Measurements from ENCODE around the gene FPR1. TPM values are rescaled to one million over a fixed set of nuclear protein-coding genes. Genes with fewer than 3 reads are reported as not detected.
A peak's percentile ranks its signal among the peaks of the same experiment; 100 is the strongest.

Gene FPR1
- total RNA-seq (not detected), polyA plus RNA-seq (under 1 TPM in 1 of 2 donors, not detected in 1; 0.30 TPM)

- no peaks in the 10 kb centered on the region for H3K4me1 ChIP-seq (ENCODE audit: insufficient read depth, low read length)
- POLR2A ChIA-PET (ENCODE audit: partially characterized antibody): no interaction called here
- H3K27me3 ChIP-seq (ENCODE audit: insufficient read depth, low read length): no peaks in the 10 kb centered on the region
- CTCF ChIA-PET (ENCODE audit: partially characterized antibody): no interaction called here
- Mint-ChIP-seq H3K4me3 (no peak within 1 kb of the TSS), H3K27ac (no peak within 1 kb of the TSS), H3K4me1 (no peaks in the 10 kb centered on the region), H3K36me3 (no peaks in the 10 kb centered on the region), H3K27me3 (peaks cover 3 to 6% of the 10 kb centered on the region in 2 donors), H3K9me3 (peaks cover 0 to 12% (median 6%) of the 10 kb centered on the region in 8 donors)
- H3K9me3 ChIP-seq (ENCODE audit: control insufficient read depth in 1 of 2, low read length in 2 of 2): no peaks in the 10 kb centered on the region
- intact Hi-C loops (cut with micrococcal nuclease): no loop called here
- H3K4me3 ChIP-seq (ENCODE audit: low read length in 2 of 2): no peak within 1 kb of the TSS
- DNase-seq: no peak
- H3K27ac ChIP-seq (ENCODE audit: low read depth, low read length): no peak within 1 kb of the TSS
- no peaks in the 10 kb centered on the region for H3K36me3 ChIP-seq (ENCODE audit: insufficient read depth, low read length)
Measured at GRCh38 chr19:51751655-51752054, at the start of gene FPR1. FPR1 (minus strand) TSS chr19:51751878; CDS start chr19:51746994, 4,884 bp downstream.

GRCh38 chr19:51800473-51801244, 49.0 kb upstream of the FPR1 start:
- H3K27ac Mint-ChIP-seq: peak overlapping the region in 1 of 7 donors; percentile 3

GRCh38 chr19:51799774-51800472, 48.2 kb upstream of the FPR1 start:
- Mint-ChIP-seq H3K4me1 (no peaks in the 10 kb centered on the region), H3K4me3 (no peak overlapping the region), H3K27ac (peak overlapping the region in 1 of 7 donors; percentile 3), H3K27me3 (peaks cover 3 to 5% of the 10 kb centered on the region in 2 donors), H3K9me3 (peaks cover 2 to 25% (median 17%) of the 10 kb centered on the region in 8 donors), H3K36me3 (peaks cover 0 to 4% of the 10 kb centered on the region in 2 donors)
- no peak overlapping the region for H3K4me3 ChIP-seq (ENCODE audit: low read length in 2 of 2)
- ChIA-PET CTCF (ENCODE audit: partially characterized antibody) (no interaction called here), POLR2A (ENCODE audit: partially characterized antibody) (no interaction called here)
- no peak for DNase-seq
- H3K4me1 ChIP-seq (ENCODE audit: insufficient read depth, low read length): no peaks in the 10 kb centered on the region
- intact Hi-C loops (cut with micrococcal nuclease): no loop called here
- H3K36me3 ChIP-seq (ENCODE audit: insufficient read depth, low read length): no peaks in the 10 kb centered on the region
- H3K9me3 ChIP-seq (ENCODE audit: control insufficient read depth in 1 of 2, low read length in 2 of 2): no peaks in the 10 kb centered on the region
- H3K27me3 ChIP-seq (ENCODE audit: insufficient read depth, low read length): no peaks in the 10 kb centered on the region
- H3K27ac ChIP-seq (ENCODE audit: low read depth, low read length): no peak overlapping the region

More at GRCh38 chr19:51800473-51801244, 49.0 kb upstream of the FPR1 start:
- no peaks in the 10 kb centered on the region for H3K9me3 ChIP-seq (ENCODE audit: control insufficient read depth in 1 of 2, low read length in 2 of 2)
- no peak overlapping the region for H3K4me3 ChIP-seq (ENCODE audit: low read length in 2 of 2)
- no peaks in the 10 kb centered on the region for H3K4me1 Mint-ChIP-seq
- ChIA-PET CTCF (ENCODE audit: partially characterized antibody) (no interaction called here), POLR2A (ENCODE audit: partially characterized antibody) (no interaction called here)
- no peaks in the 10 kb centered on the region for H3K36me3 ChIP-seq (ENCODE audit: insufficient read depth, low read length)
- H3K36me3 Mint-ChIP-seq: peaks cover 0 to 4% of the 10 kb centered on the region in 2 donors
- intact Hi-C loops (cut with micrococcal nuclease): no loop called here
- DNase-seq: no peak
- H3K4me3 Mint-ChIP-seq: no peak overlapping the region
- peaks cover 2 to 28% (median 18%) of the 10 kb centered on the region in 8 donors for H3K9me3 Mint-ChIP-seq
- H3K4me1 ChIP-seq (ENCODE audit: insufficient read depth, low read length): no peaks in the 10 kb centered on the region
- H3K27me3 Mint-ChIP-seq: peaks cover 2 to 5% of the 10 kb centered on the region in 2 donors
- H3K27ac ChIP-seq (ENCODE audit: low read depth, low read length): no peak overlapping the region
- no peaks in the 10 kb centered on the region for H3K27me3 ChIP-seq (ENCODE audit: insufficient read depth, low read length)

GRCh38 chr19:51799034-51799773, 47.5 kb upstream of the FPR1 start:
- Histone ChIP-seq H3K36me3 (ENCODE audit: insufficient read depth, low read length) (no peaks in the 10 kb centered on the region), H3K9me3 (ENCODE audit: control insufficient read depth in 1 of 2, low read length in 2 of 2) (no peaks in the 10 kb centered on the region), H3K4me1 (ENCODE audit: insufficient read depth, low read length) (no peaks in the 10 kb centered on the region), H3K27me3 (ENCODE audit: insufficient read depth, low read length) (no peaks in the 10 kb centered on the region), H3K4me3 (ENCODE audit: low read length in 2 of 2) (no peak overlapping the region), H3K27ac (ENCODE audit: low read depth, low read length) (no peak overlapping the region)
- DNase-seq: no peak
- Mint-ChIP-seq H3K27me3 (peaks cover 4 to 8% of the 10 kb centered on the region in 2 donors), H3K4me1 (no peaks in the 10 kb centered on the region), H3K9me3 (peaks cover 0 to 20% (median 14%) of the 10 kb centered on the region in 8 donors), H3K27ac (no peak overlapping the region), H3K36me3 (peaks cover 0 to 4% of the 10 kb centered on the region in 2 donors), H3K4me3 (no peak overlapping the region)
- intact Hi-C loops (cut with micrococcal nuclease): no loop called here
- POLR2A ChIA-PET (ENCODE audit: partially characterized antibody): no interaction called here
- CTCF ChIA-PET (ENCODE audit: partially characterized antibody): no interaction called here

GRCh38 chr19:51798062-51798461, 46.4 kb upstream of the FPR1 start:
- no peak overlapping the region for H3K27ac Mint-ChIP-seq
- no peaks in the 10 kb centered on the region for H3K36me3 ChIP-seq (ENCODE audit: insufficient read depth, low read length)
- peaks cover 0 to 22% (median 14%) of the 10 kb centered on the region in 8 donors for H3K9me3 Mint-ChIP-seq
- no peak overlapping the region for H3K4me3 ChIP-seq (ENCODE audit: low read length in 2 of 2)
- H3K27me3 Mint-ChIP-seq: peaks cover 2 to 8% of the 10 kb centered on the region in 2 donors
- H3K9me3 ChIP-seq (ENCODE audit: control insufficient read depth in 1 of 2, low read length in 2 of 2): no peaks in the 10 kb centered on the region
- peaks cover 0 to under 1% of the 10 kb centered on the region in 2 donors for H3K36me3 Mint-ChIP-seq
- no peaks in the 10 kb centered on the region for H3K4me1 Mint-ChIP-seq
- CTCF ChIA-PET (ENCODE audit: partially characterized antibody): interaction anchor here (1.0 kb wide), 1 partner anchor 325 kb away, joined by 3 read pairs; no protein-coding TSS in a partner anchor
- H3K4me3 Mint-ChIP-seq: no peak overlapping the region
- H3K27ac ChIP-seq (ENCODE audit: low read depth, low read length): no peak overlapping the region
- POLR2A ChIA-PET (ENCODE audit: partially characterized antibody): no interaction called here
- no peaks in the 10 kb centered on the region for H3K4me1 ChIP-seq (ENCODE audit: insufficient read depth, low read length)
- intact Hi-C loops (cut with micrococcal nuclease): no loop called here
- no peaks in the 10 kb centered on the region for H3K27me3 ChIP-seq (ENCODE audit: insufficient read depth, low read length)
- no peak for DNase-seq

GRCh38 chr19:51797480-51797879, 45.8 kb upstream of the FPR1 start:
- Mint-ChIP-seq H3K27me3 (peaks cover 4 to 8% of the 10 kb centered on the region in 2 donors), H3K4me3 (no peak overlapping the region), H3K4me1 (no peaks in the 10 kb centered on the region), H3K36me3 (no peaks in the 10 kb centered on the region), H3K27ac (no peak overlapping the region), H3K9me3 (peaks cover 0 to 22% (median 14%) of the 10 kb centered on the region in 8 donors)
- H3K36me3 ChIP-seq (ENCODE audit: insufficient read depth, low read length): no peaks in the 10 kb centered on the region
- DNase-seq: peak in 1 of 5 donors; percentile 8
- ChIA-PET CTCF (ENCODE audit: partially characterized antibody) (interaction anchor here (1.0 kb wide), 1 partner anchor 325 kb away, joined by 3 read pairs; no protein-coding TSS in a partner anchor), POLR2A (ENCODE audit: partially characterized antibody) (no interaction called here)
- no peak overlapping the region for H3K4me3 ChIP-seq (ENCODE audit: low read length in 2 of 2)
- no peaks in the 10 kb centered on the region for H3K27me3 ChIP-seq (ENCODE audit: insufficient read depth, low read length)
- no peaks in the 10 kb centered on the region for H3K9me3 ChIP-seq (ENCODE audit: control insufficient read depth in 1 of 2, low read length in 2 of 2)
- H3K27ac ChIP-seq (ENCODE audit: low read depth, low read length): no peak overlapping the region
- H3K4me1 ChIP-seq (ENCODE audit: insufficient read depth, low read length): no peaks in the 10 kb centered on the region
- intact Hi-C loops (cut with micrococcal nuclease): no loop called here

- CTCF ChIA-PET (ENCODE audit: partially characterized antibody): interaction anchor here (1.2 kb wide), 1 partner anchor 18 kb away, joined by 3 read pairs; no protein-coding TSS in a partner anchor
- DNase-seq: no peak
Measured at GRCh38 chr19:51796195-51796679, 44.6 kb upstream of the FPR1 start.

More at GRCh38 chr19:51796195-51796679, 44.6 kb upstream of the FPR1 start:
- peaks cover 0 to 23% (median 18%) of the 10 kb centered on the region in 8 donors for H3K9me3 Mint-ChIP-seq
- no peak overlapping the region for H3K4me3 Mint-ChIP-seq
- Histone ChIP-seq H3K4me3 (ENCODE audit: low read length in 2 of 2) (no peak overlapping the region), H3K27ac (ENCODE audit: low read depth, low read length) (no peak overlapping the region), H3K27me3 (ENCODE audit: insufficient read depth, low read length) (no peaks in the 10 kb centered on the region), H3K4me1 (ENCODE audit: insufficient read depth, low read length) (no peaks in the 10 kb centered on the region), H3K36me3 (ENCODE audit: insufficient read depth, low read length) (no peaks in the 10 kb centered on the region), H3K9me3 (ENCODE audit: control insufficient read depth in 1 of 2, low read length in 2 of 2) (no peaks in the 10 kb centered on the region)
- intact Hi-C loops (cut with micrococcal nuclease): no loop called here
- H3K27me3 Mint-ChIP-seq: peaks cover 4 to 15% of the 10 kb centered on the region in 2 donors
- H3K4me1 Mint-ChIP-seq: no peaks in the 10 kb centered on the region
- no peak overlapping the region for H3K27ac Mint-ChIP-seq
- POLR2A ChIA-PET (ENCODE audit: partially characterized antibody): no interaction called here
- H3K36me3 Mint-ChIP-seq: no peaks in the 10 kb centered on the region

Data from CD4-positive, alpha-beta memory T cell (primary cell).